K562 (cell line): ENCODE measurements around the gene NPR1. TPM values are rescaled to one million over a fixed set of nuclear protein-coding genes. Genes with fewer than 3 reads are reported as not detected.

Source experiments
- ATF1 ChIP-seq, 2 experiments: fragments of 450-650 bp in 1 of 2; IDR thresholded peaks; 2 replicates each; pipeline ENCODE4 v1.6.1; 2016; ENCODE audit warnings: missing compliant biosample characterization in 1 of 2, missing genetic modification characterization in 1 of 2
- BHLHE40 ChIP-seq: IDR thresholded peaks from 2 replicates; pipeline ENCODE4 v1.6.1; 2011; ENCODE audit warnings: low read length, improper control_type of control experiment
- CBFA2T2 ChIP-seq: fragments of 450-650 bp; conservative IDR thresholded peaks from 2 replicates; pipeline ENCODE4 v1.6.1; 2017; ENCODE audit warnings: mild to moderate bottlenecking
- CBX5 ChIP-seq: IDR thresholded peaks from 2 replicates; pipeline ENCODE4 v1.6.1; 2014; ENCODE audit warnings: low read depth, borderline replicate concordance
- CTBP1 ChIP-seq: fragments of 450-650 bp; IDR thresholded peaks from 2 replicates; pipeline ENCODE4 v1.6.1; 2016; ENCODE audit warnings: borderline replicate concordance
- ERF ChIP-seq: fragments of 450-650 bp; formaldehyde crosslinking; IDR thresholded peaks from 2 replicates; pipeline ENCODE4 v1.4.0; 2020; ENCODE audit warnings: mild to moderate bottlenecking, mixed read lengths
- KHSRP ChIP-seq: fragments of 450-650 bp; IDR thresholded peaks from 2 replicates; pipeline ENCODE4 v1.6.1; 2017
- NR2C1 ChIP-seq, 2 experiments: fragments of 450-650 bp; IDR thresholded peaks; 2 replicates each; pipeline ENCODE4 v1.6.1; 2017; ENCODE audit warnings: mild to moderate bottlenecking in 2 of 2, antibody characterized with exemption in 1 of 2, inconsistent platforms in 1 of 2, missing compliant biosample characterization in 1 of 2, missing genetic modification characterization in 1 of 2
- NR2C2 ChIP-seq, 2 experiments: fragments of 200-800 bp in 1 of 2; sonication (Bioruptor generic) in 1 of 2; sonication (generic) in 1 of 2; formaldehyde crosslinking in 1 of 2; IDR thresholded peaks; 2 replicates each; pipeline versions ENCODE4 v1.6.1 to v1.8.0; 2016 to 2022; ENCODE audit warnings: mild to moderate bottlenecking in 1 of 2, missing compliant biosample characterization in 1 of 2, missing genetic modification characterization in 1 of 2, missing genetic modification reagents in 1 of 2
- POLR2G ChIP-seq: fragments of 200-400 bp; formaldehyde crosslinking; IDR thresholded peaks from 2 replicates; pipeline ENCODE4 v1.6.1; 2017; ENCODE audit warnings: low read depth, mild to moderate bottlenecking, antibody characterized with exemption, low read length, moderate library complexity
- PURB ChIP-seq: sonication (generic); formaldehyde crosslinking; IDR thresholded peaks from 2 replicates; pipeline ENCODE4 v1.9.0; 2021; ENCODE audit warnings: low read depth, mild to moderate bottlenecking, missing genetic modification reagents
- SAFB ChIP-seq: fragments of 200-400 bp; formaldehyde crosslinking; IDR thresholded peaks from 2 replicates; pipeline ENCODE4 v1.6.1; 2017; ENCODE audit warnings: low read depth, low read length, borderline replicate concordance
- SLC30A9 ChIP-seq: fragments of 250-450 bp; sonication (Bioruptor Pico); IDR thresholded peaks from 2 replicates; pipeline ENCODE4 v1.8.0; 2022; ENCODE audit warnings: mild to moderate bottlenecking, moderate library complexity
- ZBTB7A ChIP-seq: IDR thresholded peaks from 2 replicates; pipeline ENCODE4 v1.6.1; 2011; ENCODE audit warnings: low read depth, mild to moderate bottlenecking, low read length, moderate library complexity, borderline replicate concordance; ENCODE audit not compliant: control insufficient read depth
- ZFP36 ChIP-seq: fragments of 150-350 bp; IDR thresholded peaks from 2 replicates; pipeline ENCODE4 v1.6.1; 2018; ENCODE audit warnings: low read length, low read depth; ENCODE audit not compliant: partially characterized antibody
- ZNF584 ChIP-seq: fragments of 200-800 bp; sonication (Bioruptor generic); IDR thresholded peaks from 2 replicates; pipeline ENCODE4 v1.6.1; 2016; ENCODE audit warnings: low read depth, mild to moderate bottlenecking, missing genetic modification characterization, missing compliant biosample characterization
- ZNF589 ChIP-seq: fragments of 200-800 bp; sonication (Bioruptor generic); IDR thresholded peaks from 2 replicates; pipeline ENCODE4 v1.6.1; 2016; ENCODE audit warnings: low read depth, missing genetic modification characterization, missing compliant biosample characterization
- polyA plus RNA-seq, 8 experiments: library from polyadenylated mRNA; depleted of rRNA in 4 of 8; stranded (reverse) in 5 of 8; unstranded in 3 of 8; fragments of >200 nt; fragmentation: Nextera tagmentation in 2 of 8; fragmentation: Illumina TruSeq in 1 of 8; extraction: Ambion mirVana in 2 of 8; extraction: Trizol in 1 of 8; gene quantifications; 2 replicates each; pipeline versions ENCODE4 v1.2.1 to v1.2.3, GENCODE V29; 2011 to 2014; ENCODE audit warnings: inconsistent platforms in 1 of 8, missing spikeins in 1 of 8
- total RNA-seq, 7 experiments: library from RNA; depleted of rRNA in 6 of 7; stranded (reverse); fragments of >200 nt in 6 of 7; fragmentation: Illumina TruSeq in 2 of 7; extraction: Trizol in 2 of 7; gene quantifications; 2 replicates each; pipeline versions ENCODE4 v1.2.1 to v1.2.3, GENCODE V29; 2011 to 2021; ENCODE audit warnings: low replicate concordance in 1 of 7
- TF ChIP-seq, protein P1 (sequence below), 2 experiments: IDR thresholded peaks in 1 of 2; conservative IDR thresholded peaks in 1 of 2; 2 replicates each; pipeline ENCODE4 v1.6.1; 2016; ENCODE audit warnings: low read depth in 2 of 2, mild to moderate bottlenecking in 1 of 2, missing compliant biosample characterization in 1 of 2, missing genetic modification characterization in 1 of 2, moderate library complexity in 1 of 2
- TF ChIP-seq, protein P2 (sequence below): sonication (generic); formaldehyde crosslinking; IDR thresholded peaks from 2 replicates; pipeline ENCODE4 v1.8.0; 2022; ENCODE audit warnings: mild to moderate bottlenecking, missing genetic modification reagents

NPR1 gene
- total and polyA plus RNA-seq, 9 of the 15 experiments (the other 6 are each of a cell fraction or from before 2014, with no cell fraction given) = 0.05 to 0.16 (median 0.06) TPM; not detected in 6

DNA sequence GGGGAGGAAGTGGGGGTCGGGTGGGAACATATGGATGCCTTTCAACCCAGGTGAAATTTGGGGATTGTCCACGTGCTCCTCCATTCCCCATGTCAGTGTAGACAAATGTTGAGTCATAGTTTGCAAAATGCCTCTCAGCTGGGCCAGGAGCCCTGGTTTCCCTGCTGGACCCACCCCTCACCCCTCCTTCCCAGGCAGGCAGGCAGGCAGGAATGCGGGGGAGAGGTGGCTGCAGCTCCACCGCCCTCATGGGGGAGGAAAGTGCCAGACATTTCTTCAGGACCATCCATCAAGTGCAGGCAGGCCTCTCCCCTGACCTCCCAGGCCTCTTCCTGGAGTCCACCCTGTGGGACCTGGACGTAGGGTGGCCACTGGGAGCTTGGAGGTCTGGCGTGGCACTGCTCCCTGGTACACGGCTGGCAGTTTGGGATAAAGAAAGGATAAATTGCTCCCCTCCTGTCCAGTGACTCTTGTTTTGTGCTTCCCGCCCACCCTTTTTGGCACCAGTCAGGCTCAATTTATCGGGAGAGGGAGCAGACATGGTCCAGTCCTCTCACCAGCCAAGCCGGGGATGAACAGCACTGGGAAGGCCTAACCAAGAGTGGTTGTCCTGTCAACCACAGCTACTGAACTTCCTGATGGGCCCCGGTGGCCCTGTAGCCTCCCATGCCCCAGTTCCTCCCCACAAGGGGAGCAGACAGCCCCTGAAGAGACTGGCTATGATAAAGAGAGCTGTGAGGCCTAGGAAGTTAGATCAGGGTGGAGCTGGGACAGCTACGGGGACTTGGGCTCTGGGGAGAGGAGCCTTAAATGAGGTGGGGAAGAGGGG lies 18.9 kb downstream of the NPR1 start (continued):
- TF ChIP-seq KHSRP = no peak
- no peak for TF ChIP-seq NR2C1 (IDR thresholded peaks at IDR 0.05)
- 0 out of 2 replicates have a peak, but pooled peaks have one; percentile 42 for TF ChIP-seq NR2C1 (tag; IDR thresholded peaks at IDR 0.05)
- no peak for TF ChIP-seq CBFA2T2
- no peak for TF ChIP-seq SLC30A9
- TF ChIP-seq CTBP1 = peak; percentile 96
- TF ChIP-seq ZBTB7A = peak; percentile 78; the same call in 1 of the 2 replicates
- peak; percentile 91 for TF ChIP-seq ZNF589 (CRISPR knock-in tag)
- TF ChIP-seq, protein P1, sequence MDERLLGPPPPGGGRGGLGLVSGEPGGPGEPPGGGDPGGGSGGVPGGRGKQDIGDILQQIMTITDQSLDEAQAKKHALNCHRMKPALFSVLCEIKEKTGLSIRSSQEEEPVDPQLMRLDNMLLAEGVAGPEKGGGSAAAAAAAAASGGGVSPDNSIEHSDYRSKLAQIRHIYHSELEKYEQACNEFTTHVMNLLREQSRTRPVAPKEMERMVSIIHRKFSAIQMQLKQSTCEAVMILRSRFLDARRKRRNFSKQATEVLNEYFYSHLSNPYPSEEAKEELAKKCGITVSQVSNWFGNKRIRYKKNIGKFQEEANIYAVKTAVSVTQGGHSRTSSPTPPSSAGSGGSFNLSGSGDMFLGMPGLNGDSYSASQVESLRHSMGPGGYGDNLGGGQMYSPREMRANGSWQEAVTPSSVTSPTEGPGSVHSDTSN (CRISPR knock-in tag; IDR thresholded peaks at IDR 0.05; ENCODE audit: low read depth) = no peak
- TF ChIP-seq, protein P1 (tag; conservative IDR thresholded peaks at IDR 0.05; ENCODE audit: low read depth) = peak; percentile 91
- no peak for TF ChIP-seq PURB (CRISPR knock-in tag)
- 0 out of 2 replicates have a peak, but pooled peaks have one; percentile 23 for TF ChIP-seq ERF (CRISPR knock-in tag)
- TF ChIP-seq ZFP36 = peak; percentile 37
- TF ChIP-seq SAFB = no peak
- TF ChIP-seq ATF1 (CRISPR knock-in tag; IDR thresholded peaks at IDR 0.05) = no peak
- 0 out of 2 replicates have a peak, but pooled peaks have one; percentile 16 for TF ChIP-seq ATF1 (tag; IDR thresholded peaks at IDR 0.05)
- no peak for TF ChIP-seq CBX5
- peak; percentile 69; the same call in 1 of the 2 replicates for TF ChIP-seq ZNF584 (CRISPR knock-in tag)
- peak; percentile 60; the same call in 1 of the 2 replicates for TF ChIP-seq POLR2G
- TF ChIP-seq, protein P2, sequence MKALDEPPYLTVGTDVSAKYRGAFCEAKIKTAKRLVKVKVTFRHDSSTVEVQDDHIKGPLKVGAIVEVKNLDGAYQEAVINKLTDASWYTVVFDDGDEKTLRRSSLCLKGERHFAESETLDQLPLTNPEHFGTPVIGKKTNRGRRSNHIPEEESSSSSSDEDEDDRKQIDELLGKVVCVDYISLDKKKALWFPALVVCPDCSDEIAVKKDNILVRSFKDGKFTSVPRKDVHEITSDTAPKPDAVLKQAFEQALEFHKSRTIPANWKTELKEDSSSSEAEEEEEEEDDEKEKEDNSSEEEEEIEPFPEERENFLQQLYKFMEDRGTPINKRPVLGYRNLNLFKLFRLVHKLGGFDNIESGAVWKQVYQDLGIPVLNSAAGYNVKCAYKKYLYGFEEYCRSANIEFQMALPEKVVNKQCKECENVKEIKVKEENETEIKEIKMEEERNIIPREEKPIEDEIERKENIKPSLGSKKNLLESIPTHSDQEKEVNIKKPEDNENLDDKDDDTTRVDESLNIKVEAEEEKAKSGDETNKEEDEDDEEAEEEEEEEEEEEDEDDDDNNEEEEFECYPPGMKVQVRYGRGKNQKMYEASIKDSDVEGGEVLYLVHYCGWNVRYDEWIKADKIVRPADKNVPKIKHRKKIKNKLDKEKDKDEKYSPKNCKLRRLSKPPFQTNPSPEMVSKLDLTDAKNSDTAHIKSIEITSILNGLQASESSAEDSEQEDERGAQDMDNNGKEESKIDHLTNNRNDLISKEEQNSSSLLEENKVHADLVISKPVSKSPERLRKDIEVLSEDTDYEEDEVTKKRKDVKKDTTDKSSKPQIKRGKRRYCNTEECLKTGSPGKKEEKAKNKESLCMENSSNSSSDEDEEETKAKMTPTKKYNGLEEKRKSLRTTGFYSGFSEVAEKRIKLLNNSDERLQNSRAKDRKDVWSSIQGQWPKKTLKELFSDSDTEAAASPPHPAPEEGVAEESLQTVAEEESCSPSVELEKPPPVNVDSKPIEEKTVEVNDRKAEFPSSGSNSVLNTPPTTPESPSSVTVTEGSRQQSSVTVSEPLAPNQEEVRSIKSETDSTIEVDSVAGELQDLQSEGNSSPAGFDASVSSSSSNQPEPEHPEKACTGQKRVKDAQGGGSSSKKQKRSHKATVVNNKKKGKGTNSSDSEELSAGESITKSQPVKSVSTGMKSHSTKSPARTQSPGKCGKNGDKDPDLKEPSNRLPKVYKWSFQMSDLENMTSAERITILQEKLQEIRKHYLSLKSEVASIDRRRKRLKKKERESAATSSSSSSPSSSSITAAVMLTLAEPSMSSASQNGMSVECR (CRISPR knock-in tag) = no peak
- peak; percentile 59 for TF ChIP-seq BHLHE40
- TF ChIP-seq NR2C2 (CRISPR knock-in tag; IDR thresholded peaks at IDR 0.05) = peak; percentile 29; the same call in 1 of the 2 replicates
- TF ChIP-seq NR2C2 (tag; IDR thresholded peaks at IDR 0.05) = peak; percentile 29; the same call in 1 of the 2 replicates
